GM12874 (cell line): ENCODE data around the gene GRK1.

Experiments used
- CTCF ChIP-seq: IDR thresholded peaks from 2 replicates; pipeline ENCODE4 v1.5.1; 2011; ENCODE audit warnings: low read depth, mild to moderate bottlenecking, control low read depth, low read length, moderate library complexity; ENCODE audit not compliant: insufficient read depth

GRK1 gene

GRCh38 chr13:113734099-113734825 is 67.2 kb downstream of the GRK1 start:
- no peak for TF ChIP-seq CTCF

GRCh38 chr13:113734826-113735125 is 67.8 kb downstream of the GRK1 start:
- TF ChIP-seq CTCF = no peak

- no peak for TF ChIP-seq CTCF
These were observed 68.2 kb downstream of the GRK1 start for GRCh38 chr13:113735194-113735593.

GRCh38 chr13:113735750-113736149 is 68.7 kb downstream of the GRK1 start:
- TF ChIP-seq CTCF = no peak

GRCh38 chr13:113736258-113736731 is 69.3 kb downstream of the GRK1 start:
- no peak for TF ChIP-seq CTCF

- TF ChIP-seq CTCF = no peak
These were observed 70.8 kb downstream of the GRK1 start for GRCh38 chr13:113737803-113738202.

- no peak for TF ChIP-seq CTCF
These were observed 72.7 kb downstream of the GRK1 start for GRCh38 chr13:113739527-113740285.
